Activated B cell treated with CpG ODN at 0.5 μM for 24 hours (primary cell): Measurements from ENCODE around the gene DUSP10. TPM values are rescaled to one million over a fixed set of nuclear protein-coding genes. Genes with fewer than 3 reads are reported as not detected.

ENCODE experiments used
- ATAC-seq: fragments of 200-7000 bp; cut with Tn5 transposase; one replicate; pipeline ENCODE4 v1.10.0; 2021; ENCODE audit warnings: low read depth, mild to moderate bottlenecking, moderate library complexity
- CTCF ChIA-PET: fragments of 350-600 bp; sonication (Branson Sonifier 250); formaldehyde crosslinking; loops from one replicate; lab custom pipeline; 2021; ENCODE audit warnings: antibody characterized with exemption; lab: Charles Lee
- POLR2A ChIA-PET: fragments of 350-600 bp; sonication (Branson Sonifier 250); formaldehyde crosslinking; loops from one replicate; lab custom pipeline; 2021; ENCODE audit warnings: antibody characterized with exemption; lab: Charles Lee
- DNase-seq: peaks from one replicate; pipeline ENCODE4 v3.0.0; 2022
- H3K27ac Mint-ChIP-seq: one replicate; pipeline ENCODE4 v1.8.0; 2020; ENCODE audit warnings: mixed read lengths
- H3K27me3 Mint-ChIP-seq: one replicate; pipeline ENCODE4 v1.8.0; 2021; ENCODE audit warnings: mixed read lengths
- H3K36me3 Mint-ChIP-seq: one replicate; pipeline ENCODE4 v1.8.0; 2021; ENCODE audit warnings: low read depth, mixed read lengths
- H3K4me1 Mint-ChIP-seq: one replicate; pipeline ENCODE4 v1.8.0; 2021; ENCODE audit warnings: mixed read lengths
- H3K4me3 Mint-ChIP-seq: one replicate; pipeline ENCODE4 v1.8.0; 2020; ENCODE audit warnings: mild to moderate bottlenecking, mixed read lengths
- H3K9me3 Mint-ChIP-seq: one replicate; pipeline ENCODE4 v1.8.0; 2020; ENCODE audit warnings: mixed read lengths
- intact Hi-C: fragments of 100-400 bp; cut with micrococcal nuclease; formaldehyde crosslinking; loops from one replicate; pipeline ENCODE4 v1.15.1; 2024
- total RNA-seq: library from RNA; stranded (reverse); gene quantifications from 2 replicates; pipeline ENCODE4 v1.2.3, GENCODE V29; 2022
- TF ChIP-seq, protein P1 (sequence below): fragments of 200-600 bp; IDR thresholded peaks from one replicate; pipeline ENCODE4 v1.8.0; 2022; ENCODE audit warnings: antibody characterized with exemption, mild to moderate bottlenecking

Gene DUSP10
- total RNA-seq, 1 donor from 2014 or later = 39.5 TPM

DNA sequence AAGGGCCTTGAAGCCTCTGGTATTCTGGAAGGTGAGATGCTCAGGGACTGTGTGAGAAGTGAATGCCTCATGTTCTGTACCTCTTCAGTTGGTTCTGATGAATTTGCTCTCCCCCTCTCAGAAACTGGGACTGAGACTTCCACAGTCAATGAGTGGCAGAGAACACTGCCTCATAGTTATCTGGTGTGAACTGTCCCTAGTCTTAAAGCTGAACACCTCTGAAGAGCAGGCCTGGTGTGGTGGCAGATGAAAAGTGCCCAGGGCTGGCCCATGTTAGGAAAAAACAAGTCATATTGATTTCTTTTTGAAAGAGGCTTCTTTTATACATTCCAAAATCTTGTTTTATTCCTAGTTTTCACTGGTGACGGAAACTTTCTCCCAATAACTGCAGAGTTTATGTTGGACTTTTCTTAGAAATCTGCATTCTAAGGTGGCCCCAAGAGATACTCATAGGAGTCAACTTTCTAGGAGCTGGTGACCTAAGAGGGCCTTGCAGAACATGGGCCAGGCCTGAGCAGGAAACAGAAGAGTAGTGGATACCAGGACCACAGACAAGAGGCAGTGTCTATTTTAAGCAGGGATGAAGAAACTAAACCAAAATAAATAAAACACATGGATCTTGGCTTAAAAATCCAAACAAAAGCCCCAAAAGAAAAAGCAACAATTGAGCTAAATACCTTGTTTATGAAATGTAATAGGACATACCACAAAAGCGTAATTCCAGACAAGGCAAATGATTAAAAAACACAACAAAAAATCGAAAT, 19.5 kb downstream of the DUSP10 start:
- ChIA-PET POLR2A (no interaction called here), CTCF (no interaction called here)
- intact Hi-C loops = no loop called here
- Mint-ChIP-seq H3K27ac (peak overlapping the region; percentile 32), H3K9me3 (peaks cover 4% of the 10 kb centered on the region), H3K27me3 (no peaks in the 10 kb centered on the region), H3K4me3 (no peak overlapping the region), H3K4me1 (peaks cover 59% of the 10 kb centered on the region), H3K36me3 (peaks cover 79% of the 10 kb centered on the region)
- DNase-seq (no peak), ATAC-seq (no peak)
- TF ChIP-seq, protein P1, sequence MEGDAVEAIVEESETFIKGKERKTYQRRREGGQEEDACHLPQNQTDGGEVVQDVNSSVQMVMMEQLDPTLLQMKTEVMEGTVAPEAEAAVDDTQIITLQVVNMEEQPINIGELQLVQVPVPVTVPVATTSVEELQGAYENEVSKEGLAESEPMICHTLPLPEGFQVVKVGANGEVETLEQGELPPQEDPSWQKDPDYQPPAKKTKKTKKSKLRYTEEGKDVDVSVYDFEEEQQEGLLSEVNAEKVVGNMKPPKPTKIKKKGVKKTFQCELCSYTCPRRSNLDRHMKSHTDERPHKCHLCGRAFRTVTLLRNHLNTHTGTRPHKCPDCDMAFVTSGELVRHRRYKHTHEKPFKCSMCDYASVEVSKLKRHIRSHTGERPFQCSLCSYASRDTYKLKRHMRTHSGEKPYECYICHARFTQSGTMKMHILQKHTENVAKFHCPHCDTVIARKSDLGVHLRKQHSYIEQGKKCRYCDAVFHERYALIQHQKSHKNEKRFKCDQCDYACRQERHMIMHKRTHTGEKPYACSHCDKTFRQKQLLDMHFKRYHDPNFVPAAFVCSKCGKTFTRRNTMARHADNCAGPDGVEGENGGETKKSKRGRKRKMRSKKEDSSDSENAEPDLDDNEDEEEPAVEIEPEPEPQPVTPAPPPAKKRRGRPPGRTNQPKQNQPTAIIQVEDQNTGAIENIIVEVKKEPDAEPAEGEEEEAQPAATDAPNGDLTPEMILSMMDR = no peak

DNA sequence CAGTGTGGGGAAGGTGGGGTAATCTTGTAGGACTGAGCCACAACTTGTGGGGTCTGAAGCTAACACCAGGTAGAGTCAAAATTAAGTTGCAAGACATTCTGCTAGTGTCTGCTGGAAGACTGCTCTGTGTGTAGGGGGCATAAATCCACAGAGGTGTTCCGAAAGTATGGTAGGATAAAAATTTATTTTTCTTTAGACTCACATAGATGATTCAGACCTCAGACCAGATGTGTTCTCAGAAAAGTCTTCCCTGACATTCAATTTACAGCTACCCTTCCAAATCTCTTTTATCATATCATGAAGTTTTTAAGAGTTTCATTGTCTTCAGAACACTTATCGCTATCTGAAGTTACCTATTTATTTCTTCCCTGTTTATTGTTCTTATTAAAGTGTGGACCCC, 21.3 kb downstream of the DUSP10 start:
- Mint-ChIP-seq H3K4me1 (peaks cover 51% of the 10 kb centered on the region), H3K9me3 (peaks cover 4% of the 10 kb centered on the region), H3K27me3 (no peaks in the 10 kb centered on the region), H3K27ac (no peak overlapping the region), H3K36me3 (peaks cover 83% of the 10 kb centered on the region), H3K4me3 (no peak overlapping the region)
- DNase-seq = no peak
- ChIA-PET POLR2A (interaction anchor here (1.0 kb wide), 1 partner anchor 13 kb away, joined by 3 read pairs; no protein-coding TSS in a partner anchor), CTCF (no interaction called here)
- TF ChIP-seq, protein P1 = no peak
- ATAC-seq = no peak
- intact Hi-C loops = no loop called here

DNA sequence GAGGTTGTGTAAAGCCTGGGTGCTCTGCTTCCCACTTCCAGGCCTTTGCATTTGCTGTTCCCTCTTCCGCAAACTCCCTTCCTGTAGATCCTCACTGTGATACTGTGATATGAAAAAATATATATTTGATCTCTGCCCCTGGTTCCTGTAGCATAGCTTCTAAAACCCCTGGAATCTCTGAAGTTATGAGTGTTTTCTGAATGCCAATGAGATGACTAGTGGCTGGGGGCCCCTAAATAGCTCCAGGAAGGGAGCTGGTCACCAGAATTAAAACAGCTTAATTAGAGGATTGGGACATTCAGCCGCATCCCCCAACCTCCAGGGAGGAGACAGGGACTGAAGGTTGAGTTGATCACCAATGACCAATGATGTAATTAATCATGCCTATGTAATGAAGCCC, 21.9 kb downstream of the DUSP10 start:
- Mint-ChIP-seq H3K4me3 (no peak overlapping the region), H3K36me3 (peaks cover 82% of the 10 kb centered on the region), H3K4me1 (peaks cover 52% of the 10 kb centered on the region), H3K27ac (no peak overlapping the region), H3K9me3 (peaks cover 4% of the 10 kb centered on the region), H3K27me3 (no peaks in the 10 kb centered on the region)
- DNase-seq (no peak), ATAC-seq (no peak)
- intact Hi-C loops = no loop called here
- ChIA-PET CTCF (no interaction called here), POLR2A (interaction anchor here (1.0 to 2.3 kb wide), 3 partner anchors 11 to 22 kb away, joined by 3 to 9 read pairs (median 7); partner anchors contain the start of gene DUSP10)
- TF ChIP-seq, protein P1 = no peak

DNA sequence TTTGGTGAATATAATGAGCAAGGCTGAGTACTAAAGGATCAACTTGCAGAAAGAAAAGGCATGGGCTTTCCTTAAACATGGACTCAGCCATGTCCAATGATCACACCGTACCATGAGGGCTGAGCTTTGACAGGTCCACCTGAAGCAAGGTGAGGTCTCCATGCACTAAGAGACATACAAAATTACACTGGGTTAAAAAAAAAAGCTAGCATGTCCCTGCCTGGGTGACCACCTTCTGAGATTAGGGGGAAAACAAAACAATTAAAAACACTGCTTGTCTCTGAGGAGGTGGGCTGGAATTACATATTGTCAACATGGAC, 22.7 kb downstream of the DUSP10 start:
- peaks cover 83% of the 10 kb centered on the region for H3K36me3 Mint-ChIP-seq
- no peak for ATAC-seq
- DNase-seq = no peak
- no peak overlapping the region for H3K27ac Mint-ChIP-seq
- peaks cover 4% of the 10 kb centered on the region for H3K9me3 Mint-ChIP-seq
- H3K27me3 Mint-ChIP-seq = no peaks in the 10 kb centered on the region
- H3K4me1 Mint-ChIP-seq = peaks cover 55% of the 10 kb centered on the region
- CTCF ChIA-PET = interaction anchor here (0.7 kb wide), 1 partner anchor 16 kb away, joined by 3 read pairs; no protein-coding TSS in a partner anchor
- intact Hi-C loops = no loop called here
- no peak overlapping the region for H3K4me3 Mint-ChIP-seq
- POLR2A ChIA-PET = interaction anchor here (0.6 to 2.3 kb wide), 3 partner anchors 10 to 118 kb away, joined by 3 to 9 read pairs (median 7); partner anchors contain the start of gene DUSP10
- TF ChIP-seq, protein P1 = no peak

DNA sequence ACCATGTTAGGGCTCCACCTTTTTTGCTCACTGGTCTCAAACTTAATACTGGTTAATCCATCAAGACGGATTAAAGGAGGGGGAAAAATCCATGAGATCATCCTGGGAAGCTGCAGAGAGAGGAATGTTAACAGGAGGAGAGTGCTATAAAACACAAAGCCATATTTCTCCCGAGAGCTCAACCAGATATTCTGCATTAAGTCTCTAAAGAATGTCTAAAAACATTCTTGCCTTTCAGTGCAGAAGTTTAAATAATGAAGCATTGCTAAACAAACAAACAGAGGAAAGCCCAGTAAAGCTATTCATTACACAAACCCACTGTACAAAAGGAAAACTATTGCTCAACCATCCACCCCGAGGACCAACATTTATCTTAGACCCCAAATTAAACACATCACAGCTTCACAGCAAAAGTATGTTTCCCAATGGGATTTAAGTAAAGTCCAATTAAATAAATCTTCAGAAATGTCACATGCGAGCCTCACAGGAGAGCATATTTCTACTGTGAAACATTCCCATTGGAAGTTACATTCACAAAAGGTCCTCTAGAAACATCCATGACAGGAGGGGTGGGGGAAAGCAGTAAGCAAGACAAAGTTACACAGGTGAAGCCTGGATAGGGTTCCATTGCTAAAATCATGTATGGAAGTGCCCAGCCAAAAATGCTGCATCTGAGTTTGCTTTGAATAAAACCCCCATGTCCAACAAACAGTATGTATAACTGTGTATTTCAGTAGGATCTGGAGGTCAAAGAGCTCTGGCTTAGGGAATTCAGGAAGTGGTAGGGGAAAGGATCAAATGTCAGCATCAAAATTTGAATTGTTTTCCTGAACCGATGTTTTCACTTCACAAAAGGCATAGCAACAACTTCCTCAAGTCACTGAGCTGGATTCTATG, 23.3 kb downstream of the DUSP10 start:
- intact Hi-C loops = no loop called here
- Mint-ChIP-seq H3K27ac (no peak overlapping the region), H3K27me3 (no peaks in the 10 kb centered on the region), H3K4me3 (no peak overlapping the region), H3K9me3 (no peaks in the 10 kb centered on the region), H3K36me3 (peaks cover 80% of the 10 kb centered on the region), H3K4me1 (peaks cover 58% of the 10 kb centered on the region)
- DNase-seq = no peak
- TF ChIP-seq, protein P1 = no peak
- POLR2A ChIA-PET = interaction anchor here (2.3 kb wide), 1 partner anchor 23 kb away, joined by 9 read pairs; the partner anchor contains the start of gene DUSP10
- ATAC-seq = no peak
- CTCF ChIA-PET = no interaction called here
